CD4-positive, alpha-beta T cell treated with Interleukin-6 for 4 hours (primary cell): ENCODE measurements around the gene ZNF146.
"Not testable (repeated sequence)": the region's sequence is repeated elsewhere in the genome, so short reads cannot be mapped to it uniquely, and the experiment has no call there.

Experiments
- DNase-seq: peaks from one replicate; pipeline ENCODE4 v3.0.0-alpha.2; 2020; ENCODE audit warnings: mixed read lengths

Gene ZNF146

DNA sequence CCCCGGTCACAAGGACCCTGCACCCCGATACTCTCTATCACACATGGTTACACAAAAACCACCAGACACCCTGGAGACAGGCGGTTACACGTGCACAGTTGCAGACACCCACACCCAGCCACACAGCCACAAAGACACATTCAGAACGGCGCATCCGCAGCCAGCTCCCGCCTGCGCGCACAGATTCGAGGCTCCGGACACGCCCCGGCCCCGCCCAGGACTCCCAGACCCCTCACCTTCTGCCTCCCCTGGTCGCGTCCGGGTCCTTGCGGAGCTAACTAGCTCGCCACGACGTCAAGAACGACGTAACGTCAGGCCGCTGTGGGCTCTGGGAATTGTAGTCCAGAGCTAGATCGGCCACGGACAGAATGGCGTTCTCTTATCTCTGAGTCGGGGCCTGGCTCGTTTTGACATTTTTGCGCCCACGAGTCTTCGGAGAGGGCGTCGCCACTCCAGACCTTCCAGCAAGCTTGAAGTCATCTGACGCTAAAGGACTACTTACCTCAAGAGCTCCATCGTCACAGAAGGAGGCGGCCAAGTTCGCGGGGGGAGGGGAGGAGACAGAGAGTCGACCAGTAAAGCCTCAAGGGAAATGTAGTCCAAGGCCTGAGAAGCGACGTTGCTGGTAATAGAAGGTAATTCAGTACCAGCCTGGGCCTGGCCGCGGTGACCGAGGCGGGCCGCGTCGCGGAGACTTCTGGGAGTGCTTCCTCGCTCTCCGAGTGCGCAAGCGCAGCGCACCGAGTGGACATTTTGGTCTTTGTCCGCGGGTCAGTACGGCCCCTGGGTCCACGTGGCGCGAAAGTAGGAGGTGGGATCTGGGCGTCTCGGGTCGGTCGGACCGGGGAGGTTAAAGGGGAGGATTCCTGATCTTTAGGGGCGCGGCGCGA, at the start of gene ZNF146, which contains the start of gene ZNF565:
ZNF146 (plus strand) TSS at position 721 of the 890 bp plus-strand sequence. CDS start 21,335 bp downstream, outside the sequence.
ZNF565 (minus strand) TSS at position 280 of the 890 bp plus-strand sequence. CDS start 12,680 bp downstream, outside the sequence.
- peak; percentile 98 for DNase-seq

DNA sequence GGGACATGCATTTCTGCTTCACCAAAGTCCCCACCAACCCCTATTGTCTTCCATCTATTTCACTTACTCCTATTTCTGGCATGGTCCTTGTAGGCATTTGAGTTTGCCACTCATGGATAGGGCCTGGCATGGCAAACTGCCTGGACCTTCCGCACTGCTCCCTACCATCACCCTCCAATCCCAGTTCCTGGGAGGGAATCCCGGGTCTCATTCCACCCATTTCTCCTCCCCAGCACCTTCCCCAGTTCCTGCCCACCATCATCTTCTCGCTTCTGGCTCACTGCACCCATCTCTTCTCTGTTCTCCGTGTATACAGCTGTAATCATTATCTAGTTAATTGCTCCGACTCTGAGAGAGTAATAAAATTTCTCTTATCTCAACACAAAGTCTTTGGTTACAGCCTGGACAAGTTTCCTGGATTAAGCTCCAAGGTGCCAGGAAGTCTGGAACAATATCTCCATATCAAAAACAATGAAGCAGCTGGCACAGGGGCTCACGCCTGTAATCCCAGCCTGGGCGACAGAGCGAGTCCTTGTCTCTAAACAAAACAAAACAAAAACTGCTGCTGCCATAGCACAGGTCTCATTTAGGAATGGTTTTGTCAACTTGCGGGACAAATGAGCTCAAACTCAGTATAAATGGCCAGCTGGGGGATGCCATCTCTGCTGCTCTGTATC, 45.7 kb upstream of the ZNF146 start:
- no peak for DNase-seq

DNA sequence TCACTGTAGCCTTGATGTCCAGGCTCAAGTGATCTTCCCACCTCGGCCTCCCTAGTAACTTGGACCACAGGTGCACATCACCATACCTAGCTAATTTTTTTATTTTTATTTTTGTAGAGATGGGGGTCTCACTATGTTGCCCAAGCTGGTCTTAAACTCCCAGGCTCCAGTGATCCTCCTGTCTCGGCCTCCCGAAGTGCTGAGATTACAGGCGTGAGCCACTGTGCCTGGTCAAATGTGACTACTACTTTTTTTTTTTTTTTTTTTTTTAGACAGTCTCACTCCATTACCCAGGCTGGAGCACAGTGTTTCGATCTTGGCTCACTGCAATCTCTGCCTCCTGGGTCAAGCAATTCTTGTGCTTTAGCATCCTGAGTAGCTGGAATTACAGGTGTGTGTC, 42.1 kb upstream of the ZNF146 start:
- DNase-seq, result no peak

DNA sequence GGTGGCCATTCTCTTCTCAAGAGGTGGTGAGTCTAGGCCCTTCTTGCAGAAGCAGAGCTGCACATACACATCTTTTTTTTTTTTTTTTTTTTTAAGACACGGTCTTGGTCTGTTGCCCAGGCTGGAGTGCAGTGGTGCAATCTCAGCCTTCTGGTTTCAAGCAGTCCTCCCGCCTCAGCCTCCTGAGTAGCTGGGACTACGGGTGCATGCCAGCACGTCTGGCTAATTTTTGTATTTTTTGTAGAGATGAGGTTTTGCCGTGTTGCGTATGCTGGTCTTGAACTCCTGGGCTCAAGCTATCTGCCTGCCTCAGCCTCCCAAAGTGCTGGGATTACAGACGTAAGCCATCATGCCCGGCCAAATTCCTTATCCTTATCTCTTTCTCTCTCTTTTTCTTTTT, 41.1 kb upstream of the ZNF146 start:
- DNase-seq, result not testable (repeated sequence)

DNA sequence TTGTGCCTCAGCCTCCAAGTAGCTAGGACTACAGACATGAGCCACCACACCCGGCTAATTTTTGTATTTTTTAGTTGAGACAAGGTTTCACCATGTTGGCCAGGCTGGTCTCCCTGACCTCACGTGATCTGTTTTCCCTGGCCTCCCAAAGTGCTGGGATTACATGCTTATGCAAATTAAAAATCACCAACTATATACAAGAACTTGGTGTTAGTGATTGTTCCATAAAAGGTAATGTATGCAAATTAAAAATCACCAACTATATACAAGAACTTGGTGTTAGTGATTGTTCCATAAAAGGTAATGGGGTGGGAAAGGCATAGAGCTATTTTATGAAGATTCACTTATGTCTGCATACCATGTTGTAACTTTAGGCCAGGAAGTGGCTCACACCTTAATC, 35.8 kb upstream of the ZNF146 start:
- DNase-seq, result not testable (repeated sequence)

DNA sequence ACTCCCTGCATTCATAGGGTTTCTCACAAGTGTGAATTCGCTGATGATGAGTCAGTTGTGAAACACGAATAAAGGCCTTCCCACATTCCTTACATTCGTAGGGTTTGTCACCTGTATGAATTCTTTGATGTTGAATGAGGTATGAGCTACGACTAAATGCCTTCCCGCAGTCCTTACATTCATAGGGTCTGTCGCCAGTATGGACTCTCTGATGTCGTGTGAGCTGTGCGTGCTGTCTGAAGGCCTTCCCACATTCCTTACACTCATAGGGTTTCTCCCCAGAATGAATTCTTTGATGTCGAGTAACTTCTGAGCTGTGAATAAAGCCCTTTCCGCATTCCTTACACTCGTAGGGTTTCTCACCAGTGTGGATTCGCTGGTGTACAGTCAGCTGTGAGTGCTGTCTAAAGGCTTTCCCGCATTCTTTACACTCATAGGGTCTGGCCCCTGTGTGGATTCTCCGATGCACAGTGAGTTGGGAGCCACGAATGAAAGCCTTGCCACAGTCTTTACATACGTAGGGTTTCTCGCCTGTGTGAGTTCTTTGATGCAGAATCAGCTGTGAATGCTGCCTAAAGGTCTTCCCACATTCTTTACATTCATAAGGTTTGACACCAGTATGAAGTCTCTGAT, 32.2 kb upstream of the ZNF146 start:
- no peak for DNase-seq

DNA sequence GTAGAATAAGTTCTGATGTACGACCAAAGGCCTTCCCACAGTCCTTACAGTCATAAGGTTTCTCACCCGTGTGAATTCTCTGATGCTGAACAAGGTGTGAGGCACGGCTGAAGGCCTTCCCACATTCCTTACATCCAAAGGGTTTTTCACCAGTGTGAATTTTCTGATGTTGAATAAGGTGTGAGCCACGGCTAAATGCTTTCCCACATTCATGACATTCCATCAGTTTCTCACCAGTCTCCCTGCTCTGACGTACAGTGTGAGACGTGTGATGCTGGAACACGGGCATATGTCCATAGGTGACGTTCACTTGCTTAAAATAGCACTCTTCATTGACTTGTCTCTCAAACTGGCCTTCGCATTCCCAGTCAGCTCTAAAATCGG, 31.7 kb upstream of the ZNF146 start:
- DNase-seq, result no peak

DNA sequence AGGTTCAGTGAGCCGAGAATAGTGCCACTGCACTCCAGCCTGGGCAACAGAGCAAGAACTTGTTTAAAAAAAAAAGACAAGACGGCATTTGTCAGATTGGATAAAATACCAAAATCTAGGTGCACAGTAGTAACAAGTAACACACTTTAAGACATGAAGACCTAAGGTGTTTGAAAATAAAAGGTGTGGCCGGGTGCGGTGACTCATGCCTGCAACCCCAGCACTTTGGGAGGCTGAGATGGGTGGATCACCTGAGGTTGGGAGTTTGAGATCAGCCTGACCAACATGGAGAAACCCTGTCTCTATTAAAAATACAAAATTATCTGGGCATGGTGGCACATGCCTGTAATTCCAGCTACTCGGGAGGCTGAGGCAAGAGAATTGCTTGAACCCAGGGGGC, 28.2 kb upstream of the ZNF146 start:
- DNase-seq, result not testable (repeated sequence)

DNA sequence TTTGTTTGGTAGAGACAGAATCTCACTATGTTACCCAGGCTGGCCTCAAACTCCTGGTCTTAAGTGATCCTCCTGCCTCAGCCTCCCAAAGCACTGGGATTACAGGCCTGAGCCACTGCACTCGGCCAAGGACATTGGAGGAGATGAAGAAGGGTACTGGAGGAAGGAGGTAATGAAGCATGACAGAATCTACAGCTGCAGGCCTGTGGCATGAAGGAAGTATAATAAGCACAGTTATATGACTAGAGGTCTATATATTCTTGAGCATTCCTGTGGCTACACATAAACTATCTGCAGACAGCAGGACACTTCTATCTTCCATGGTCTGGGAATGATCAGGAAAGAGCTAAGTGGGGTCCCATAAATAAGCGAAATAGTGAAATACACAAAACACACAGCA, 18.7 kb upstream of the ZNF146 start:
- no peak for DNase-seq

DNA sequence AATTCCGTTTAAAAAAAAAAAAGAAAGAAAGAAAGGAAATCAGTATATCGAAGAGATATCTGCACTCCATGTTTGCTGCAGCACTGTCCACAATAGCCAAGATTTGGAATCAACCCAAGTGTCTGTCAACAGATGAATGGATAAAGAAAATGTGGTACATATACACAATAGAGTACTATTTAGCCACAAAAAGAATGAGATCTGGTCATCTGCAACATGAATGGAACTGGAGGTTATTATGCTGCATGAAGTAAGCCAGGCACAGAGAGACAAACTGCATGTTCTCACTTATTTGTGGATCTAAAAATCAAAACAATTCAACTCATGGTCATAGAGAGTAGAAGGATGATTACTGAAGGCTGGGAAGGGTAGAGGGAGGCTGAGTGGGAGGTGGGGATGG, 16.8 kb upstream of the ZNF146 start:
- no peak for DNase-seq

DNA sequence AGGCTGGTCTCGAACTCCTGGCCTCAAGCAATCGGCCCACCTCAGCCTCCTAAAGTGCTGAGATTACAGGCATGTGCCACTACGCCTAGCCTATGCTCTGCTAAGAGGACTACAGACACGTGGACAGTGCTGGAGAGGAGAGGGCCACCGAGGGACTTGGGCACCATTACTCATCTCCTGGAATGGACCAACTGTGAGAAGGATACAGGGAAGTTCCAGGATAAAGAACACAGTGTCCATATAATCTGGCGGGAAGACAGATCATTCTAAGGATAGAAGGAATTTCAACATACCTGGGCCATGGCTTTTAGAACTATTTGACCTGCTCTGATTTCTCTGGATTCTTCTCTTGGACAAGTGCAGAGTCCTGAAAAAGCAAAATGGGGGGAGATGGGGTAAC, 13.2 kb upstream of the ZNF146 start:
- DNase-seq, result no peak

DNA sequence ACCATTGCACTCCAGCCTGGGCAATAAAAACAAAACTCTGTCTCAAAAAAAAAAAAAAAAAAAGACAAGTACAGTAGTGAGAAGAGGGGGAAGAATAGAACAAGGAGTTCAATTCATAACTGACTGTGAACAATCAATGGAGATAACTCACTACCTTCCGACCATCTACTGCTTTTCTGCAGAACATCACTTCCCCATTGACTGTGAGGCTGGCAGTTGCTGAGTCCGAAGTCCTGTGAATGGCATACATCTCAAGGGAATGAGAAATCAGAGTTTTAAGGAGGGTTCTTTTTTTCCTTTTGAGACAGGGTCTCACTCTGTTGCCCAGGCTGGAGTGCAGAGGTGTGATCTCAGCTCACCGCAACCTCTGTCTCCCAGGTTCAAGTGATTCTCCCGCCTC, 11.6 kb upstream of the ZNF146 start:
- no peak for DNase-seq

DNA sequence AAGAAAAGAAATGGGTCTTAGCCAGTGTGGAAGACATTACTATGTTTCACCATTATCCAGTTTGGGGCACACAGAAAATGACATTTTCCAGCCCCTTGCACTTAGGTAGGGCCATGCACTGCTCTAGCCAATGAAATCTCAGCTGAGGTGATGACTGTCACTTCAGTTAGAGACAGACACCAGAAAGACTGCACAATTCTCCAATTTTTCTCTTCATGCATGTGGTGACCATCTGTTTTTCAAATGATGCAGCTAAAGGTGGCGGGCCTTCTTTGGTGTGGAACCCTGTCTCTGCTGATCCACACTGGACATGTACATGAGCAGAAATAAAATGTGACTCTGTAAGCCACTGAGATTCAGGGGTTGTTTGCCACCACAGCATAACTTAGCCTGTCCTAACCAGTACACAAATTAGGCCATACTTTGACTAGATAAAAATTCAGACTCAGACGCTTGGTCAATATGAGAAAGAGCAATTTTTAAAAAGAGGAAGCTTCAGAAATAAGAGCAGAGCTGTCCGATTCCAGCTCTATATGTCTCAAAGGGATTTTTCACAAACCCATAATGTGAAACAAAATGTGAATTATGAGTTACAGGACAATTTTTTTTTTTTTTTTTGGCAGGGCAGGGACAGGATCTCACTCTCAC, 7.2 kb upstream of the ZNF146 start:
- no peak for DNase-seq

DNA sequence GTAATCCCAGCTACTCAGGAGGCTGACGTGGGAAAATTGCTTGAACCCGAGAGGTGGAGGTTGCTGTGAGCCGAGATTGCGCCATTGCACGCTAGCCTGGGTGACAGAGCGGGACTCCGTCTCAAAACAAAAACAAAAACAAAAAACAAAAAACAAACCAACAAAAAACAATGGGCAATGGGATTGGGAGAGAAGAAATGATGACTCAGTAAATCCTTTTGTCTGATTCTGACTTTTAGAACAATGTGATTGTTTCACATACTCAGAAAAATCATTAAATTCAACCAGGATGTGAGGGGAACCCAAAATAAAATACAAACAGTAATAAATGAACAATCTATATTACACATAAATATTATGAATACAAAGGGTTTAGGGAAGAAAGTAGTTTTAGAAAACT, 5.5 kb upstream of the ZNF146 start:
- DNase-seq, result no peak

DNA sequence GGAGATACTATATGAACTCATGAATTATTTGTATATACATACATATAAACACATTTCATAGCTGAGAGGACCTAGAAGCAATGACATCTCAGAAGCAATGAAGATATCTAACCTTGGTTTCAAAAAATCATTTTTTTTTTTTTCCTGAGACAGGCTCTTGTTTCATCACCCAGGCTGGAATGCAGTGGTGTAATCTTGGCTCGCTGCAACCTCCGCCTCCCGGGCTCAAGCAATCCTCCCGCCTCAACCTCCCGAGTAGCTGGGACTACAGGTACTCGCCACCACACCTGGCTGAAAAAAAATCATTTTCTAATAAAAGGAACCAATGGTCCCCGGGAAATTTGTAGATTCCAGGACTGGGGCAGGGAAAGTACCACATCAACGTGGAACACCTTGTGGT, 4.4 kb upstream of the ZNF146 start:
- DNase-seq, result no peak

DNA sequence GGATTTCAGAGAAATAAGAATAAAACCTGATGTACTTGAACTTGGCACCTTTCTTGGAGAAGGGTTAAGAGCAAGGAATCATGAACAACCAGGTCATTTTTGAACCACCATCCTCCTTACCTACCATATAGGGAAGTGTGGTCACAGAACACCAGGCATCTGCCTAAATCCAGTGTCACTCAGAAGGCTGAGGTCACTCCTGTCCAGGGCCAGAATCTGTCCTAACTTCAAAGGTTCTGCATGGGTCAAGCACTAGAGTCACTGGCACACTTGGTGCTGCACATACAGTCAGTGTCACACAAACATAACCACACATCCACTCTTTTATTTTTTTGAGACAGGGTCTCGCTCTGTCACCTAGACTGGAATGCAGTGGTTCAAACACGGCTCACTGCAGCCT, 2.0 kb upstream of the ZNF146 start:
- DNase-seq, result no peak

DNA sequence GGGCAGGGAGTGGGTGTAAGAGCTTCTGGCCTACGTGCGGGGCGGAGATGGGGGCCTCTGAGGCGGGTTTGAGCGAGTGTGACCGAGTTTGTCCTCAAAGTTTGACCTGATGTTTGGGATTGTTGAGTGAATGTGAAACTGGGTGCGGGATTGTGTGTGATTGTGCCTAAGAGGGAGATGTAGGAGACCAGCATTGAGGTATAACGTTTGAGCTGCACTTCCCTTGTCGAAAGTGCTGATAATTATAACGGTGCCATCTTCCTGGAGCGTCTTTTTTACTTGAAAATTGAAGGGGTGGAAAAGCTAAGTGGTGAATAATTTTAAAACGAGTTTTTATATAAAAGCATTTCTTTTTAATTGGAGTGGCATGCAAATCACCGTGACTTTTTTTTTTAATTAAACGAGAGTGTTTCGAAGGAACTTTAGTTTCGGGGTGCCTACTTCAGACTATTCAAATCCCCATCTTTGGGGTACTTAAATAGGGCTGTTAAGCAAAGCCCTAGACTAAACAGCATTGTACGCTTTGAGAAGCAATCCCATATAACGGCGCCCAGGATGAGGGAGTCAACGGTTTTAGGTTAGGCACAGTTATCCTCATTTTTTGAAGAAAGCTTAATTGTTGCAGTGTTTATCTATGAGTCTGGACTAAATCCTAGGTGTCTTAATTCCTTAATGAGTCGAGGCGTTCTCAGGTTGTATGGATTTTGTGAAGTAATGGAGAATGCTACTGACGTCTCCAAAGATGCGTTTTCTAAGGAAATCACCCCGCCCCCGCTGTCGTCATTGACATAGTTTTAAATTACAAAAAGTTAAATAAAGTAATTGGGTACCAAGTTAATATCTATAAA, 594 bp downstream of the ZNF146 start:
- no peak for DNase-seq

DNA sequence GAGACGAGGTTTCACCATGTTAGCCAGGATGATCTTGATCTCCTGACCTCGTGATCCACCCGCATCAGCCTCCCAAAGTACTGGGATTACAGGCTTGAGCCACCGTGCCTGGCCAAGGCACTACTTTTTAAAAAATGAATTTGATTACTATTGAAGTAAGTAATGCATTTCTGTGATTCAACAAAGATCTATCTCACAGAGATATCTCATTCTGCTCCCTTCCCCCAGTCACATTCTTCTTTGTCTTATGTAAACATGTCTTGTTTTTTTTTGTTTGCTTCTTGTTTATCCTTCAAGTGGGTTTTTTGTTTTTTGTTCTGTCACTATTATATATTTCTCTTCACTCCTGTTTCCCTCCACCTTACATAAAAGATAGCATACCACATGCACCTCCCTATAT, 6.6 kb downstream of the ZNF146 start:
- DNase-seq, result no peak

DNA sequence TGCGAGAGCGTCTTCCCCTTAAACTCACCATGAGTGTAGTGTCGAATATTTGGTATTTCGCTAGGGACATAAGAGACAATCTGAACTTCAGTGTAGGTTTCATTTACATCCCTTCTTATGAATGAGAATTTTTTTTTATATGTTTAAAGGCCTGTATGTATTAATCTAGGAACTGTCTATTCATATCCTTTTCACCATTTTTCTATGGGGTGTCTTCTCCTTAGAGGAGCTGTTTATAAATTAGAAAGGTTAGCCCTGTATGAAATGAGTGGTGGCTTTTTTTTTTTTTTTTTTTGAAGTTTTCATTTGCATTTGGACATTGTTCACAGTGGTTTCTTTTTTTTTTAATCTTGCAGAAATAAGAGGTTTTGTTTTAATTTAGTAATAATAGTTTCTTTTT, 7.6 kb downstream of the ZNF146 start:
- no peak for DNase-seq

DNA sequence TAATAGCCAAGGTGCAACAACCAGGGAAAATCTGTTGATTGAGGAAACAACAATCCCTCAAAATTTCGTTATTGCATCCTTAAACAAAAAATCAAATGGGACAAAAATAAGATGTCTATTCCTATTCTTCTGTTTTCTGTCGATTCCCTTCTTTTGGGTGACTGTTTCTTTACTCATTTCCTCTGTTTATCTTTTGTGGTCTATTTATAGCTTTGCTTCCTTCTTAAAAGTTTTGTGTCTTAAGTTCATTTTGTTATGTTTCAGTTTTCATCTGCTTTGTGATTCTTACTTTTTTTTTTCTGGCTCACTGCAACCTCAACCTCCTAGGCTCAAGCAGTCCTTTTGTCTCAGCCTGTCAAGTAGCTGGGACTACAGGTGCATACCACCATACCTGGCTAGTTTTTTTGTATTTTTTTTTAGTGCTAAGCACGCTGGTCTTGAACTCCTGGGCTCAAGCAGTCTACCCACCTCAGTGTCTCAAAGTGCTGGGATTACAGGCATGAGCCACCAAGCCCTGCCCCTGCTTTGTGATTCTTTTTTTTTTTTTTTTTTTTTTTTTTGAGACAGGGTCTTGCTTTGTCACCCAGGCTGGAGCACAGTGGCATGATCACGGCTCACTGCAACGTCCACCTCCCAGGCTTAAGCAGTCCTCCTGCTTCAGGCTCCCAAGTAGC, 10.4 kb downstream of the ZNF146 start:
- DNase-seq, result no peak

DNA sequence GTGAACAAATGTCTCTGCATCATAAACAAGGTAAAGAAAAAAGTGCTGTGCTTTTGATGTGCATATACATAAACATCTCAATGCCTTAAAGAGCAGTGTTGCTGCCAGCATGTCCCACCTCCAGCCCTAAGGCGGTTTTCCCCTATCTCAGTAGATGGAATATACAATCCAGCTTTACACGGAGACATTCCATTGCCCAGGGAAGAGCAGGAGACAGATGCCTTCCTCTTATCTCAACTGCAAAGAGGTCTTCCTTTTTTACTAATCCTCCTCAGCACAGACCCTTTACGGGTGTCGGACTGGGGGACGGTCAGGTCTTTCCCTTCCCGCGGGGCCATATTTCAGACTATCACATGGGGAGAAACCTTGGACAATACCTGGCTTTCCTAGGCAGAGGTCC, 18.7 kb downstream of the ZNF146 start:
- DNase-seq, result not testable (repeated sequence)
